Type B pancreatic cell (in vitro differentiated cells): ENCODE measurements around the gene DIAPH3. TPM values are rescaled to one million over a fixed set of nuclear protein-coding genes. Genes with fewer than 3 reads are reported as not detected.

Source experiments
- DNase-seq: peaks from one replicate; pipeline ENCODE4 v3.0.0; 2021; ENCODE audit warnings: mixed read lengths; ENCODE audit not compliant: unreplicated experiment; ENCODE audit errors: extremely low spot score
- H3K27ac Mint-ChIP-seq: 2 replicates; pipeline ENCODE4 v1.8.0; 2021; ENCODE audit warnings: mild to moderate bottlenecking, mixed read lengths
- H3K27me3 Mint-ChIP-seq: 2 replicates; pipeline ENCODE4 v1.8.0; 2021; ENCODE audit warnings: mixed read lengths
- H3K36me3 Mint-ChIP-seq: 2 replicates; pipeline ENCODE4 v1.8.0; 2021; ENCODE audit warnings: mixed read lengths
- H3K4me1 Mint-ChIP-seq: one replicate; pipeline ENCODE4 v1.8.0; 2021; ENCODE audit warnings: mixed read lengths; ENCODE audit not compliant: unreplicated experiment
- H3K4me3 Mint-ChIP-seq: 2 replicates; pipeline ENCODE4 v1.8.0; 2021; ENCODE audit warnings: mild to moderate bottlenecking, mixed read lengths
- H3K9me3 Mint-ChIP-seq: 2 replicates; pipeline ENCODE4 v1.8.0; 2021; ENCODE audit warnings: mixed read lengths
- CTCF ChIP-seq: fragments of 200-600 bp; sonication (generic); conservative IDR thresholded peaks from 2 replicates; pipeline ENCODE4 v1.5.0; 2021; ENCODE audit warnings: antibody characterized with exemption, mild to moderate bottlenecking
- total RNA-seq: library from RNA; stranded (reverse); gene quantifications from 2 replicates; pipeline ENCODE4 v1.2.1, GENCODE V29; 2021; ENCODE audit warnings: low replicate concordance

Gene DIAPH3
- total RNA-seq, 1 donor from 2014 or later: 16.9 TPM

GRCh38 chr13:59957438-59957837 lies 206.3 kb downstream of the DIAPH3 start:
- H3K36me3 Mint-ChIP-seq: peaks cover 17% of the 10 kb centered on the region
- no peaks in the 10 kb centered on the region for H3K27me3 Mint-ChIP-seq
- H3K4me3 Mint-ChIP-seq: no peak overlapping the region
- peaks cover 10% of the 10 kb centered on the region for H3K9me3 Mint-ChIP-seq
- H3K27ac Mint-ChIP-seq: no peak overlapping the region
- no peaks in the 10 kb centered on the region for H3K4me1 Mint-ChIP-seq
- TF ChIP-seq CTCF: no peak
- no peak for DNase-seq

- no peak overlapping the region for H3K27ac Mint-ChIP-seq
- TF ChIP-seq CTCF: no peak
- no peaks in the 10 kb centered on the region for H3K27me3 Mint-ChIP-seq
- H3K4me1 Mint-ChIP-seq: no peaks in the 10 kb centered on the region
- H3K4me3 Mint-ChIP-seq: no peak overlapping the region
- peaks cover 7% of the 10 kb centered on the region for H3K9me3 Mint-ChIP-seq
- H3K36me3 Mint-ChIP-seq: peaks cover 17% of the 10 kb centered on the region
- DNase-seq: no peak
Observed at GRCh38 chr13:59954601-59955000, 209.1 kb downstream of the DIAPH3 start.

GRCh38 chr13:59951011-59951410 lies 212.7 kb downstream of the DIAPH3 start:
- H3K4me1 Mint-ChIP-seq: no peaks in the 10 kb centered on the region
- TF ChIP-seq CTCF: no peak
- no peak for DNase-seq
- no peak overlapping the region for H3K4me3 Mint-ChIP-seq
- H3K27ac Mint-ChIP-seq: no peak overlapping the region
- H3K27me3 Mint-ChIP-seq: no peaks in the 10 kb centered on the region
- peaks cover 6% of the 10 kb centered on the region for H3K9me3 Mint-ChIP-seq
- H3K36me3 Mint-ChIP-seq: peaks cover 8% of the 10 kb centered on the region

GRCh38 chr13:59950266-59950665 lies 213.5 kb downstream of the DIAPH3 start:
- Mint-ChIP-seq H3K36me3 (peaks cover under 1% of the 10 kb centered on the region), H3K9me3 (peaks cover under 1% of the 10 kb centered on the region), H3K27ac (no peak overlapping the region), H3K27me3 (no peaks in the 10 kb centered on the region), H3K4me3 (no peak overlapping the region), H3K4me1 (no peaks in the 10 kb centered on the region)
- no peak for DNase-seq
- no peak for TF ChIP-seq CTCF

- DNase-seq: no peak
- no peaks in the 10 kb centered on the region for H3K27me3 Mint-ChIP-seq
- no peak overlapping the region for H3K4me3 Mint-ChIP-seq
- no peak for TF ChIP-seq CTCF
- no peak overlapping the region for H3K27ac Mint-ChIP-seq
- peaks cover 4% of the 10 kb centered on the region for H3K9me3 Mint-ChIP-seq
- no peaks in the 10 kb centered on the region for H3K4me1 Mint-ChIP-seq
- H3K36me3 Mint-ChIP-seq: no peaks in the 10 kb centered on the region
Observed at GRCh38 chr13:59948686-59949085, 215.0 kb downstream of the DIAPH3 start.

- H3K9me3 Mint-ChIP-seq: peaks cover 4% of the 10 kb centered on the region
- no peaks in the 10 kb centered on the region for H3K4me1 Mint-ChIP-seq
- H3K27ac Mint-ChIP-seq: no peak overlapping the region
- DNase-seq: no peak
- H3K4me3 Mint-ChIP-seq: no peak overlapping the region
- TF ChIP-seq CTCF: no peak
- H3K36me3 Mint-ChIP-seq: no peaks in the 10 kb centered on the region
- no peaks in the 10 kb centered on the region for H3K27me3 Mint-ChIP-seq
Observed at GRCh38 chr13:59946944-59947343, 216.8 kb downstream of the DIAPH3 start.
